GM19025 (cell line): ENCODE data around the gene GRIK3.
"Not testable (repeated sequence)": the region's sequence is repeated elsewhere in the genome, so short reads cannot be mapped to it uniquely, and the experiment has no call there.

Experiments used
- ATAC-seq: cut with Tn5 transposase; IDR thresholded peaks from one replicate; pipeline ENCODE4 v1.9.1; 2021; ENCODE audit warnings: mild to moderate bottlenecking, low read depth, moderate library complexity; ENCODE audit not compliant: unreplicated experiment

The GRIK3 gene

DNA sequence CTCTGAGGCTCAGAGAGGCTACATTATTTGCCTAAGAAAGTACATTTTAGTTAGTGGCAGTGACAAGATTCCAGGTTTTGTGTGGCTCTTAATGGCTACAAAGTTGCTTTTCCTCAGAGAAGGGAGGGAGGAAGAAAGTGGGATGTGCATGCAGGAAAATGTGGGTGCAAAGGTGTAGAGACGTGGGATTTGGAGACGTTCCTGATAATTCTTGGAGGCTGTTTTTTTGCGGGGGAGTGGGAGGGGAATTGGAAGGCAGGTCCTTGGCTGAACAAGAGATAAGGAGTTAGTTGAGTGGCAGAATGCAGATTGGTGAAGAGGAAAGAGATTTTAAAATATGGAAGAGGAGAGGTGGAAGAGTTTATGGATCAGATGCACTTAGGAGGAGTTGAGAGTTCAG, 258.1 kb downstream of the GRIK3 start:
- no peak for ATAC-seq

DNA sequence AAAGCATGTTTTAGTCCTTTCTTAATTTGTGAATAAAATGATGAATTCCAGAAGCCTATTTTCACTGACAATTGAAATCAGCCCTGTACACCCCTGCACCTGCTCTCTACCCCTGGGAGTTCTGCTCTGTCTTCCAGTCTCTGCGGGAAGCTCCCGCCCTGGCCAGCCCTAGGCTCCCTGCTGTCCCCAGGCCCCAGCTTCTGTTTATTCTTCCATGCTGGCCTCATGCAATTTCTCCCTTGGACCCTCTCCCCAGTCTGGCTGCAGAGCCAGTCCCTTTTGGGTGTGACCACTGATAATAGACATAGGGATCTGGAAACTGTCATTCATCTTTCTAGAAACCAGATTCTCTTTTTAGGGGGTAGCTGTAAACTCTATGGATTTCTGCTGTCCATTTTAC, 258.6 kb downstream of the GRIK3 start:
- ATAC-seq, result no peak

GRCh38 chr1:36773827-36774541, 260.3 kb downstream of the GRIK3 start:
- ATAC-seq, result no peak

GRCh38 chr1:36772647-36773495, 261.4 kb downstream of the GRIK3 start:
- ATAC-seq, result no peak

DNA sequence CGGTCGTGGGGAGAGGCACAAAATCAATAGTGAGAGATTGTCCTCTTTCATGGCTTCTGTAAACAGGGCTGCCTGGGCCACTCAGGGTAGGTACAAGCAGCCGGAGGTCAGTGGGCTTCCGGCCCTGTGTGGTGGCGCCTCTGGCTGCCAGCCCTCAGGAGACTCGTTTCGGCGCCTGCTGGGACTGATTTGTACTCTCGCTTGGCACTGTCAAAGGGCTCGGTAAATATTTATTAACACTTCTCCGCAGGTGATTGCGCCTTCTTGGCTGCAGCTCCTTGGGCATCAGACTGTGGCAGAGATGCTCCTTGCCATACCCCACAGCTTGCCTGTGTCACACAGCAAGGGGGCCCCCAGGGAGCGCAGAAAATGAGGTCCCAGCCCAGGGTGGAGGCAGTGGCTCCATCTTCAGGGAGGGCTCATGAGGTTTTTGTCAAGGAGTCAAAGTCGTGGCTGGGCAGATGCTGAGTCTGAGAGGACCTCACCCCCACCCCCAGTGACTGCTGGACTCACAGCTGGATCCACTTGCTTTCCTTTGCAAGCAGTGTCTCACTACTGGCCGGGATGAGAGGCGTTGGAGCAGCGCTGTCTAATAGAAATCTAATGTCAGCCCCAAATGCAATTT, 262.5 kb downstream of the GRIK3 start:
- ATAC-seq, result no peak

DNA sequence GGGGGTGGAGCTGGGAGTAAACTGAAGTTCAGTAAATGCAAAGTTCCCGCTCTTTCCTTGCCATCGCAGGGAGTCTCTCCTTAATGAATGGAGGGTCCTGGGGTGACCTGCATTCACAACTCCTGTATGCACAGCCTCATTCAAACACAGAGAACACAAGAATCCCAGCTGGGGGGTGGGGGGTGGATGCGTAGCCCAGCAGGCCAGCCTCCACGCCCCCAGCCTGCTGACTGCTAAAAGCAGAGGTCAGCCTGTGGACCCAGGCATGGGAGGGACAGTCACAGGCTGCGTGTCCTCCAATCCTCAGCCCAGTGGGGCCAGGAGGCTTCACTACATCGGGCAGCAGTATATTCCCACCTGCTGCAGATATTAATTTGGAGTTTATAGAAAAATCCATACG, 263.1 kb downstream of the GRIK3 start:
- no peak for ATAC-seq

DNA sequence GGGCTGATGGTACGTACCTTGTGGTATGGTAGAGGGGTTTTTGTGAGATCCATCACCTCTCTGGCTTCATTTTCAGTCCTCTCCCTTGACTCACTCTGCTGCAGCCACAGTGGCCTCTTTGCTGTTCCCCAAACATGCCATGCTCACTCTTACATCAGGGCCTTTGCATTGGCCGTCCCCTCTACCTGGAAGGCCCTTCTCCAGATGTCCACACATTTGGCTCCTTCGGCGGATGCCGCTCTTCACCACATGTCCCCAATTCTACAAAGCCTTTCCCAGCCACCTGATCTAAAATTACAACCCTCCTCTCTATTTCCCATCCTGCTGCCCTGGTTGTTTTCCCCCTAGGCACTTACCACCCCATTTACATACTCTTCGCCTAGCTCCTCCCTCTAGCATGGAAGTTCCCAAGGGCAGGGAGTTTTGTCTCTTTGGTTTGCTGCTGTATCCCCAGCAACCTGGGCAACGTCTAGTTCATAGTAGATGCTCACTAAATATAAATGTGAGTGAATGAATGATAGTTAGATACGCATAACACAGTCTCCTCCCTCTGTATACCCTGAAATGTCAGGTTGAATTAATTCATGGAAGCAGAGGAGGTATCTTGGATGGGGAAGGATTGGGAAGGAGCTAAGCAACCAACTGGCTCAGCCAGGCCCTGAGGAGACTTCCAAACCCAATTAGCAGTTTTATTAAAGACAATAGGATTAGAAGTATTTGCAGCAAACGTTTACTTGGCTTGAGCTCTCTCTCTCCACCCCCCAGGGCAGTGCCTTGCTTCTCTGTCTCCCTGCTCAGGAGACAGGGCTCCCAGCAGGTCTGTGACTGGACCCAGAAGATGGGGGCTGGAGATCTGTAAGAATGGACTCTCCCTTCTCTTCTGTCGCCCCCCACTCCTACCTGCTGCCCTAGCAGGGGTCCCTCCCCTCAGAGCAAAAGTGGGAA, 264.2 kb downstream of the GRIK3 start:
- ATAC-seq, result no peak

DNA sequence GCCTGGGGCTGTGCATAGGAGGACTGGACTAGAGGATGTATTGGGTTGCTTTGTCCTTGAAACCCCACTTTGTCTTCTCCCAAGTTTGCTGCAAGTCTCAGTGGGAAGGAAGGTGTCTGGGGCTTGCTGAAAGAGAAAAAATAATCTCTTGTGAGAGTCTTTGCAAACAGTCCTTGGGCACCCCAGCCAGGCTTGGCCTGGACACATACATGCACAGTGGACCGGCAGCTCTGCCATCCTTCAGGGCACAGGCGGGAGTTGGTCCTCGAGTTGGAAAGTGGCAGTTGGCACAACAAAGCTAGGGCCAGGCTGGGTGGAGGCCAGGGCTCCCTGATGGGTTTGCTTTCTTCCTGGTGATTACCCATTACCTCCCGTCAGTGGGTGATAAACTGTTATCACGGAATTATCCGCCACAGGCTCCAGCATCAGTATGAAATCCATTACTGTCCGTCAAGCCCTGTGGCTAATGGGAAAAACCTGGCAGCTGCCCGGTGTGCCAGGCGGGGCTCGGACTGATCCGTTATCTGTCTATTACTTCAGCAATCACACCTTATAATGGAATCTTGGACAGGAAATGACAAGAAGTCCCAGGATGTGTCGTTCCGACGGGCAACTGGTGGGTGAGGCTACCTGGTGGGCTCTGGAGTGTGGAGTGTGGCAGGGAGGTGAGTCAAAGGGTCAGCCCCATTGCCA, 265.7 kb downstream of the GRIK3 start:
- no peak for ATAC-seq

GRCh38 chr1:36767429-36767828, 266.9 kb downstream of the GRIK3 start:
- ATAC-seq, result not testable (repeated sequence)

DNA sequence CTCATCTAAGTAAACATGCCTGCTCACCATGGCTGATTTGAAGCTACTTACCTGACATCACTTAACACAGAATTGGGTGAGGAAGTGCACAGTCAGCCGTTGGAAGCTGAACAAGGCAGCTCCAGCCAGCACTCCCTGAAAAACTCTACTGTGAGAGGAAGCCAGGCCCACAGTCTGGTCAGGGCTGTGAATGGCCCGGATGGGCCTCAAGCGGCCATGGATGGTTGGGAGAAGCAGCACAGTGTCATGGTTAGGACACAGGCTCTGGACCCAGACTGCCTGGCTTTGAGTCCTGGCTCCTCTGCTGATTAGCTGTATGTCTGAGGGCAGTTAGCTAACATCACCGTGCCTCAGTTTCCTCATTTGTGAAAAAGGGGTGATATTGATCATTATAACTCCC, 267.8 kb downstream of the GRIK3 start:
- ATAC-seq, result no peak

- ATAC-seq, result no peak
Observed at GRCh38 chr1:36765785-36766300, 268.5 kb downstream of the GRIK3 start.

DNA sequence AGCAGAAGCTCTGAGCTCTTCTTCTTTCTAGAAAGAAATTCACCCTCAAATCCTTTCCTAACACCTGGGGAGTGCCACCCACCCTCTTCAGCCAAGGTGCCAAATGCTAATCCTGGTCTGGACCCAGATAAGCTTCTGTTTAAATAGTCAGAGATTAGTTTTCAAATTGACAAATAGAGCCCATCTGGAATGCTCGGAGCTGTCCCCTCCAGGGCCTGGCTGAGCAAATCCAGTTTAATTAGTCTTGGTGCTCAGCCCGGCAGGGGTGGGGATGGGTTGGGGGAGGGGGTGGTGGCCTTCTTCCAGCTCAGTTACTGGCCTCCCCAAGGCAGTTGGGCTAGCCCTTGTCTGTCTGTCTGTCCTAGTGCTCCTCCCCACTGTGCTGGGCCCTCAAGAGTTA, 269.5 kb downstream of the GRIK3 start:
- ATAC-seq, result no peak

- ATAC-seq, result no peak
Observed at GRCh38 chr1:36763771-36764170, 270.5 kb downstream of the GRIK3 start.

GRCh38 chr1:36762174-36762573, 272.1 kb downstream of the GRIK3 start:
- ATAC-seq, result no peak

DNA sequence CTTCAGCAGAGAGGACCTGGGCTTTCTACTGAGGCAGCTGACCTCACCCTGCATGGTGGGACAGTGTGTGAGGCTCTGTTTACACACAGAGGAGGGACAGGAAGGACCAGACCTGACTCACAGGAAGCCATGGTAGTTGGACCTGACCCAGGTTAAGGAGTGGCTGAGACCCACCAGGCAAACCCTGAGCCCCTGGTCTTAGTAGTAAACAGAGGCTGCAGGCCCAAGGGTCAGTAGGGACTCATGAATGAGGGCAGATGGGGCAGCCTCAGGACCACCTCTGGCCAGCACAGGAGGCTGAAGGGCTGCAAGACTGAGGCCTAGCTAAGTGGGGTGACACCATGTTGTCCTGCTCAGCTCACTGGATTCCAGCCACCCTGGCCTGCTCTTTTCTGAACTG, 273.2 kb downstream of the GRIK3 start:
- ATAC-seq, result no peak

DNA sequence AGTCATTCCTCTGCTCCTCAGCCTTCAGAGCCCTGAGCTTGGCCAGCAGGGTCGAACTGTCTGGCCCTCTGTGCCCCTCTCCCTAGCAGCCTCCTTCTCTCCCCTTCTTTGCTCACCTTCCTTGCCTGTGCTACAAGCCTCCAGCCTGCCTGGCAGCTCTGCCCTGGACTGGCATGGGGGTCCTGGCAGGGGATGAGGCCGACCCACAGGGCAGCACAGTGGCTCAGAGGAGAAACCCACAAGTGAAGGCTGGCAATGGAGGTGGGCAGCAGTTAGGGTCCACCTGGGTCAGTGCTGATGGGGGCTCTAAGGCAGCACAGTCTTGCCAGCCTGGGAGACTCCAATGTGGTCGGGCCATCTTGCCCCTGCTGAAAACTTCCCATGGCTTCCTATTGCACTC, 274.2 kb downstream of the GRIK3 start:
- no peak for ATAC-seq

DNA sequence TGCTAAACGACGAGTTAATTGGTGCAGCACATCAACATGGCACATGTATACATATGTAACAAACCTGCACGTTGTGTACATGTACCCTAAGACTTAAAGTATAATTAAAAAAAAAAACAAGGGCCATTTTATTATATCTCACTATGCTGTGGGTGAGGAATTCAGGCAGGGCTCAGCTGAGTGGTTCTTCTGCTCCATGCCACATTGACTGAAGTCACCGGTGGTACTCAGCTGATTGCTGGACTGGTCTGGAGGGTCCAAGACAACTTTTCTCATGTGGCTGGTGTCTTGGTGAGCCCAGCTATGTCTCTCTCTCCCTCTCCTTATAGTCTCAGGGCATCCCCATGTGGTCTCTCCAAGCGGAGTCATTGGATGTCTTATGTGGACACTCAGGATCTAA, 275.0 kb downstream of the GRIK3 start:
- no peak for ATAC-seq

DNA sequence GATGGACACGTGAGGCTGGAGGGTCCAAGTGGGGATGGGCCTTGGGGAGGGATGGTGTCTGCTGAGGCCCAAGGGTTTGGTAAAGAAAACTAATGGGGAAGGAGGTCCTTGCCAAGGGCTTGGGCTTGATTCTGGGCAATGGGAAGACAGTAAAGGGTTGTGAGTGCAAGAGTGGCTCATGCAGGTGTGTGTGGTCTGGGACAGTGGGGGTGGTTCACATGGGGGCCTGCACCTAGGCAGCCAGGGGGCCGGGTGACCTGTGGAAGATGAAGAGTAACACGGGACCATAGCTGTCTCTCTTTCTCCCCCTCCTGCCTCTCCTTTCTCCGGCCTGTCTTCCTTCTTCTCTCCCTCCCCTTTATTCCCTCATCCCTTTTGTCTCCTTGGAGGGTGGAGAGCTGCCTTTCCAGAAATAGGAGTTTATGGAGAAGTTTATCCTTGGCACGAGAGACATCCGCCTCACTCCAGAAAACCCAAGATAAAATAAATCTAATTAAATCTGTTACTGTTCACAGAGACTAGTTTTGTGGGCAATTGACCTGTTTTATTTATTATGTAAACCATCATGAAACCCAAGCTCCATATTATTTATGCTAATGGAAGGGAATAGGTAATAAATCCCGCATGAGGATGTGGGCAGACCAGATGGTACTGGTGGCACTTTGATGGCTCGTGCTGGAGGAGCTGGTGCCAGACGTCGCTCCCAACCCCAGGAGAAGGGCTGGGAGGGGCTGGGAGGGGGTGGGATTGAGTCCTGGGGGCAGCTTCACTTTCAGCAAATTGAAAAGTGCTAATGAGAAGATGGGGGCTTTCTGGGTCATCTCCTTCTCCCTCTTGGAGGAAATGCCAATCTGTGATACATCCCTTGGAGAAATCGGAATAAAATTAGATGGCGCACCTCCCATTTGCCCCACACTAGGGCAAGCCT, 278.7 kb downstream of the GRIK3 start:
- no peak for ATAC-seq

- ATAC-seq, result no peak
Observed at GRCh38 chr1:36754366-36754765, 279.9 kb downstream of the GRIK3 start.
